Endothelial cell of umbilical vein (primary cell): ENCODE results near the gene ZHX3.

ENCODE experiments used
- EZH2 ChIP-seq: IDR thresholded peaks from 2 replicates; pipeline ENCODE4 v1.6.1; 2012; ENCODE audit warnings: borderline replicate concordance, low read depth, mild to moderate bottlenecking, moderate library complexity, low read length, inconsistent platforms; ENCODE audit not compliant: severe bottlenecking
- FOS ChIP-seq: IDR thresholded peaks from 2 replicates; pipeline ENCODE4 v1.6.1; 2011; ENCODE audit warnings: mild to moderate bottlenecking, low read length, moderate library complexity, borderline replicate concordance; ENCODE audit not compliant: insufficient read depth
- GATA2 ChIP-seq: IDR thresholded peaks from 2 replicates; pipeline ENCODE4 v1.7.0; 2011; ENCODE audit warnings: low read depth, mild to moderate bottlenecking, moderate library complexity, mixed read lengths, low read length; ENCODE audit not compliant: insufficient read length, insufficient read depth
- JUN ChIP-seq: IDR thresholded peaks from 2 replicates; pipeline ENCODE4 v1.6.1; 2011; ENCODE audit warnings: borderline replicate concordance, low read depth; ENCODE audit not compliant: insufficient read length, insufficient read depth
- MYC ChIP-seq: IDR thresholded peaks from one replicate; pipeline ENCODE4 v1.6.1; 2011; ENCODE audit warnings: mild to moderate bottlenecking, low read depth, low read length
- POLR2A ChIP-seq: IDR thresholded peaks from 2 replicates; pipeline ENCODE4 v1.6.1; 2012; ENCODE audit warnings: low read depth, mild to moderate bottlenecking, control low read depth, low read length
- POLR2AphosphoS5 ChIP-seq: IDR thresholded peaks from 2 replicates; pipeline ENCODE4 v1.6.1; 2012; ENCODE audit warnings: low read depth, mild to moderate bottlenecking, control low read depth, low read length, moderate library complexity; ENCODE audit not compliant: insufficient read depth
- TF ChIP-seq, protein P1 (sequence below), 2 donors: IDR thresholded peaks; 1 replicate in 1 of 2; 2 replicates in 1 of 2; pipeline ENCODE4 v1.5.1; 2011; ENCODE audit warnings: low read length in 2 of 2, mild to moderate bottlenecking in 2 of 2, moderate library complexity in 2 of 2, control low read depth in 1 of 2, inconsistent platforms in 1 of 2, low read depth in 1 of 2; ENCODE audit not compliant: insufficient read depth in 1 of 2; ENCODE audit errors: extremely low read depth in 1 of 2
- TF ChIP-seq, protein P2 (sequence below): IDR thresholded peaks from 2 replicates; pipeline ENCODE4 v1.6.1; 2011; ENCODE audit not compliant: insufficient read depth, insufficient read length

DNA sequence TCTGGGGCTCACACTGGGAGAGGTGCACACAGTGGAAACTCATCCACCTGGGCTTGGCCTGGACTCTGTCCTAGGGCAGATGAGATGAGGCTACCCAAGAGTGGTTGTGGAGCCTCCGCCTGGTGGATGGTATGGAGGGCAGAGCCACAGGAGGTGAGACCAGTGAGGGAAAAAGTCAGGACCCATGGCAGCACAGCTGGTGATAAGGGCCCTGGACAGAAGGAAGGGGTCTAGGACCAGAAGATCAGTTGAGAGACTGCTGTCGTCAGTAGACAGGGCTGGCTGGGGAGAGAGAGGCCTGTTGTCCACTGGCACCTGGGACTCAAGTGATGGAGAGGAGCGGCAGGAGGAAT lies 150.4 kb downstream of the ZHX3 start:
- TF ChIP-seq POLR2A = no peak
- TF ChIP-seq EZH2 = no peak
- TF ChIP-seq POLR2AphosphoS5 = no peak
- TF ChIP-seq, protein P1, sequence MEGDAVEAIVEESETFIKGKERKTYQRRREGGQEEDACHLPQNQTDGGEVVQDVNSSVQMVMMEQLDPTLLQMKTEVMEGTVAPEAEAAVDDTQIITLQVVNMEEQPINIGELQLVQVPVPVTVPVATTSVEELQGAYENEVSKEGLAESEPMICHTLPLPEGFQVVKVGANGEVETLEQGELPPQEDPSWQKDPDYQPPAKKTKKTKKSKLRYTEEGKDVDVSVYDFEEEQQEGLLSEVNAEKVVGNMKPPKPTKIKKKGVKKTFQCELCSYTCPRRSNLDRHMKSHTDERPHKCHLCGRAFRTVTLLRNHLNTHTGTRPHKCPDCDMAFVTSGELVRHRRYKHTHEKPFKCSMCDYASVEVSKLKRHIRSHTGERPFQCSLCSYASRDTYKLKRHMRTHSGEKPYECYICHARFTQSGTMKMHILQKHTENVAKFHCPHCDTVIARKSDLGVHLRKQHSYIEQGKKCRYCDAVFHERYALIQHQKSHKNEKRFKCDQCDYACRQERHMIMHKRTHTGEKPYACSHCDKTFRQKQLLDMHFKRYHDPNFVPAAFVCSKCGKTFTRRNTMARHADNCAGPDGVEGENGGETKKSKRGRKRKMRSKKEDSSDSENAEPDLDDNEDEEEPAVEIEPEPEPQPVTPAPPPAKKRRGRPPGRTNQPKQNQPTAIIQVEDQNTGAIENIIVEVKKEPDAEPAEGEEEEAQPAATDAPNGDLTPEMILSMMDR (IDR thresholded peaks at IDR 0.05; ENCODE audit: extremely low read depth in 1 of 2, insufficient read depth in 1 of 2, low read depth in 1 of 2, low read length in 2 of 2) = no peak
- TF ChIP-seq MYC = no peak
- TF ChIP-seq FOS = no peak
- TF ChIP-seq, protein P2, sequence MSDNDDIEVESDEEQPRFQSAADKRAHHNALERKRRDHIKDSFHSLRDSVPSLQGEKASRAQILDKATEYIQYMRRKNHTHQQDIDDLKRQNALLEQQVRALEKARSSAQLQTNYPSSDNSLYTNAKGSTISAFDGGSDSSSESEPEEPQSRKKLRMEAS = no peak
- TF ChIP-seq JUN = no peak
- no peak for TF ChIP-seq GATA2
